SK-N-SH treated with all-trans-retinoic acid at 6 μM for 48 hours (cell line): ENCODE results near the gene IRS2.
"Not testable (repeated sequence)": the region's sequence is repeated elsewhere in the genome, so short reads cannot be mapped to it uniquely, and the experiment has no call there.

Experiments
- ATAC-seq: fragments of 200-7000 bp; cut with Tn5 transposase; 3 replicates; pipeline ENCODE4 v1.9.1; 2020; ENCODE audit warnings: mild to moderate bottlenecking, moderate library complexity
- ARNTL ChIP-seq: fragments of 450-650 bp; formaldehyde crosslinking; IDR thresholded peaks from 2 replicates; pipeline ENCODE4 v1.5.0; 2020; ENCODE audit warnings: low read depth, mild to moderate bottlenecking, moderate library complexity, borderline replicate concordance
- BACH2 ChIP-seq: fragments of 250-450 bp; sonication (Bioruptor Pico); IDR thresholded peaks from 2 replicates; pipeline ENCODE4 v1.9.0; 2021; ENCODE audit warnings: mild to moderate bottlenecking, borderline replicate concordance
- CREB5 ChIP-seq: fragments of 250-450 bp; sonication (Bioruptor Pico); IDR thresholded peaks from 2 replicates; pipeline ENCODE4 v1.5.1; 2020; ENCODE audit warnings: low read depth, mild to moderate bottlenecking, moderate library complexity
- CSDC2 ChIP-seq: fragments of 250-450 bp; sonication (Bioruptor Pico); IDR thresholded peaks from 2 replicates; pipeline ENCODE4 v1.5.0; 2020; ENCODE audit warnings: mild to moderate bottlenecking, moderate library complexity
- CSRNP3 ChIP-seq: fragments of 250-450 bp; sonication (Bioruptor Pico); IDR thresholded peaks from 2 replicates; pipeline ENCODE4 v1.5.1; 2021; ENCODE audit warnings: mild to moderate bottlenecking, moderate library complexity
- ESRRG ChIP-seq: fragments of 250-450 bp; sonication (Bioruptor Pico); IDR thresholded peaks from 2 replicates; pipeline ENCODE4 v1.6.1; 2021; ENCODE audit warnings: mild to moderate bottlenecking
- GLIS3 ChIP-seq: fragments of 250-450 bp; sonication (Bioruptor Pico); IDR thresholded peaks from 2 replicates; pipeline ENCODE4 v1.5.0; 2020; ENCODE audit warnings: mild to moderate bottlenecking, moderate library complexity
- ISL1 ChIP-seq: fragments of 250-450 bp; sonication (Bioruptor Pico); IDR thresholded peaks from 2 replicates; pipeline ENCODE4 v2.1.2; 2022; ENCODE audit warnings: mild to moderate bottlenecking, moderate library complexity
- OSR1 ChIP-seq: fragments of 250-450 bp; sonication (Bioruptor Pico); IDR thresholded peaks from 2 replicates; pipeline ENCODE4 v1.8.0; 2022; ENCODE audit warnings: moderate library complexity, mild to moderate bottlenecking, inconsistent platforms
- PATZ1 ChIP-seq: fragments of 250-450 bp; sonication (Bioruptor Pico); IDR thresholded peaks from 2 replicates; pipeline ENCODE4 v1.8.0; 2020; ENCODE audit warnings: mild to moderate bottlenecking, moderate library complexity, borderline replicate concordance
- POU6F1 ChIP-seq: fragments of 250-450 bp; sonication (Bioruptor Pico); IDR thresholded peaks from 2 replicates; pipeline ENCODE4 v1.8.0; 2021; ENCODE audit warnings: low read depth, mild to moderate bottlenecking, moderate library complexity, borderline replicate concordance
- PPARA ChIP-seq: fragments of 250-450 bp; sonication (Bioruptor Pico); IDR thresholded peaks from 2 replicates; pipeline ENCODE4 v1.5.0; 2020; ENCODE audit warnings: mild to moderate bottlenecking, borderline replicate concordance
- RARB ChIP-seq: fragments of 250-450 bp; sonication (Bioruptor Pico); IDR thresholded peaks from 2 replicates; pipeline ENCODE4 v1.8.0; 2021; ENCODE audit warnings: mild to moderate bottlenecking, moderate library complexity
- SNAI2 ChIP-seq: fragments of 250-450 bp; sonication (Bioruptor Pico); IDR thresholded peaks from 2 replicates; pipeline ENCODE4 v1.5.0; 2020; ENCODE audit warnings: mild to moderate bottlenecking, moderate library complexity
- TCF4 ChIP-seq: fragments of 250-450 bp; sonication (Bioruptor Pico); IDR thresholded peaks from 2 replicates; pipeline ENCODE4 v1.8.0; 2021; ENCODE audit warnings: mild to moderate bottlenecking, moderate library complexity, borderline replicate concordance
- TOX ChIP-seq: fragments of 250-450 bp; sonication (Bioruptor Pico); IDR thresholded peaks from 2 replicates; pipeline ENCODE4 v1.8.0; 2021; ENCODE audit warnings: mild to moderate bottlenecking, moderate library complexity, borderline replicate concordance
- TSHZ2 ChIP-seq: fragments of 250-450 bp; sonication (Bioruptor Pico); IDR thresholded peaks from 2 replicates; pipeline ENCODE4 v1.5.0; 2020; ENCODE audit warnings: mild to moderate bottlenecking, moderate library complexity
- ZC3H10 ChIP-seq: fragments of 250-450 bp; sonication (Bioruptor Pico); IDR thresholded peaks from 2 replicates; pipeline ENCODE4 v1.5.1; 2021; ENCODE audit warnings: mild to moderate bottlenecking, moderate library complexity
- ZFP3 ChIP-seq: fragments of 250-450 bp; sonication (Bioruptor Pico); IDR thresholded peaks from 2 replicates; pipeline ENCODE4 v1.5.0; 2020; ENCODE audit warnings: mild to moderate bottlenecking, moderate library complexity
- ZFP30 ChIP-seq: fragments of 450-650 bp; formaldehyde crosslinking; IDR thresholded peaks from 2 replicates; pipeline ENCODE4 v1.5.0; 2022; ENCODE audit warnings: mild to moderate bottlenecking, moderate library complexity
- ZNF565 ChIP-seq: fragments of 450-650 bp; formaldehyde crosslinking; conservative IDR thresholded peaks from 2 replicates; pipeline ENCODE4 v1.5.0; 2020; ENCODE audit warnings: low read depth, mild to moderate bottlenecking, moderate library complexity
- ZNF70 ChIP-seq: fragments of 450-650 bp; formaldehyde crosslinking; IDR thresholded peaks from 2 replicates; pipeline ENCODE4 v1.5.0; 2020; ENCODE audit warnings: mild to moderate bottlenecking, moderate library complexity
- ZNF8 ChIP-seq: fragments of 450-650 bp; formaldehyde crosslinking; IDR thresholded peaks from 2 replicates; pipeline ENCODE4 v1.5.0; 2020; ENCODE audit warnings: mild to moderate bottlenecking, moderate library complexity

IRS2 gene

GRCh38 chr13:109833071-109833470 is 46.7 kb upstream of the IRS2 start:
- ATAC-seq = no peak
- TF ChIP-seq CSRNP3 (CRISPR knock-in tag) (no peak), OSR1 (CRISPR knock-in tag) (no peak), BACH2 (CRISPR knock-in tag) (no peak), ARNTL (CRISPR knock-in tag) (no peak), CREB5 (no peak), ZFP30 (CRISPR knock-in tag) (no peak), POU6F1 (CRISPR knock-in tag) (no peak), ESRRG (no peak), SNAI2 (CRISPR knock-in tag) (no peak), PPARA (no peak), CSDC2 (no peak), TOX (CRISPR knock-in tag) (no peak), ZNF70 (CRISPR knock-in tag) (no peak), ZNF8 (CRISPR knock-in tag) (no peak), PATZ1 (CRISPR knock-in tag) (no peak), GLIS3 (CRISPR knock-in tag) (no peak), TSHZ2 (CRISPR knock-in tag) (no peak), ISL1 (CRISPR knock-in tag) (no peak), RARB (CRISPR knock-in tag) (no peak), ZFP3 (CRISPR knock-in tag) (no peak)

- not testable (repeated sequence) for ATAC-seq
Observed at GRCh38 chr13:109828591-109829316, 42.4 kb upstream of the IRS2 start.

GRCh38 chr13:109823201-109823600 is 36.8 kb upstream of the IRS2 start:
- ATAC-seq = not testable (repeated sequence)

GRCh38 chr13:109821103-109821502 is 34.7 kb upstream of the IRS2 start:
- no peak for ATAC-seq
- no peak for TF ChIP-seq SNAI2 (CRISPR knock-in tag)
- no peak for TF ChIP-seq BACH2 (CRISPR knock-in tag)
- TF ChIP-seq ZNF8 (CRISPR knock-in tag) = no peak
- no peak for TF ChIP-seq CSRNP3 (CRISPR knock-in tag)
- TF ChIP-seq CSDC2 = no peak
- TF ChIP-seq TCF4 (CRISPR knock-in tag) = no peak
- TF ChIP-seq ESRRG = no peak
- TF ChIP-seq ZC3H10 (CRISPR knock-in tag) = no peak
- TF ChIP-seq ISL1 (CRISPR knock-in tag) = no peak
- TF ChIP-seq ZNF565 = no peak
- no peak for TF ChIP-seq ZFP3 (CRISPR knock-in tag)
- no peak for TF ChIP-seq ZNF70 (CRISPR knock-in tag)
